Left lobe of liver (tissue), 2 donors: ENCODE measurements around the gene MFAP3L. TPM values are rescaled to one million over a fixed set of nuclear protein-coding genes. Genes with fewer than 3 reads are reported as not detected.

ENCODE experiments used
- ATAC-seq: fragments of 200-7000 bp; cut with Tn5 transposase; one replicate; pipeline ENCODE4 v1.9.1; 2020; ENCODE audit warnings: mild to moderate bottlenecking, moderate library complexity
- DNase-seq: peaks from one replicate; pipeline ENCODE4 v3.0.0-alpha.2; 2020; ENCODE audit warnings: low spot score
- total RNA-seq: library from RNA; stranded (reverse); gene quantifications from one replicate; pipeline ENCODE4 v1.2.1, GENCODE V29; 2021
- donor health status: DM: no; HTN: no; CAD: no; lungs with moderate emphysema.
- donor health status: DM: no; HTN: yes; CAD: no.

The MFAP3L gene
- total RNA-seq, 1 donor from 2014 or later, result 58.3 TPM

GRCh38 chr4:170025523-170026252 is 507 bp downstream of the MFAP3L start:
- DNase-seq, result peak; percentile 53

DNA sequence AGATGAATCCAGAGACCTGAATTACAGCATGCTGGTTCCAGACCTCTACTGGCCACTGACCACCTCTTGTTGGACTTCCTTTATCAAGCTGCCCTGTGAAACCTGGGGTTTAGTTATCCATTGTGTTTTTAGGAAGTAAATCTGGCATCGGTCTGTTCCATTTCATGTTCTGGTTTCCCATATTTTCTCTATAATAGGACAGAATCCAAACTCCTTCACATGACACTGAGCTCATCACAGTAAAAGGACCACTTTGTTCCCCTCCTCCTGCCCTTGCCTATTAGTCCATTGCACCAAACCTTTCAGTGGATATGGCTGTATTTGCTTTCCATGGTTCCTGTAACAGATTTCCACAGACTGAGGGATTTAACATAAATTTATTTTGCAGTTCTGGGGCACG is 4.0 kb downstream of the MFAP3L start:
- ATAC-seq, result no peak
- DNase-seq, result no peak

More at GRCh38 chr4:170025523-170026252, 507 bp downstream of the MFAP3L start:
- peak; percentile 12 for ATAC-seq

DNA sequence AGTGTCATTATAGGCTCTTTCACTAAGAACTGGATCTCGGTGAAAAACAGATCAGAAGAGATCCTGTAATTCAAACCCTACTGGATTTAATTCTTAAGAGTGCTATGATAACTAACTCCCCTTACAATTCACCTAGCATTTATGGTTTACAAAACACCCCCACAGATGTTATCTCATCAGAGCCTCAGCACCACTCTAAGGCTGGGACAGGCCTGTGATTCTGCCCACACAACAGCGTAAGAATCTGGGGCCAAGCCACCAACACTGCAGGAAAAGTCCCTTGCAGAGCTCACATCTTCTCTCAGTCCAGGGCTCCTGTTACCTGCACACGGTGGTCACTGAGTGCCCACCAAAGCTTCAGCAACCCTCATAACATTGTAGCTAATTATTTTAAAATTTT is 8.9 kb downstream of the MFAP3L start:
- ATAC-seq, result no peak
- DNase-seq, result no peak

- DNase-seq (no peak), ATAC-seq (no peak)
Measured at GRCh38 chr4:170015285-170015684, 10.9 kb downstream of the MFAP3L start.

DNA sequence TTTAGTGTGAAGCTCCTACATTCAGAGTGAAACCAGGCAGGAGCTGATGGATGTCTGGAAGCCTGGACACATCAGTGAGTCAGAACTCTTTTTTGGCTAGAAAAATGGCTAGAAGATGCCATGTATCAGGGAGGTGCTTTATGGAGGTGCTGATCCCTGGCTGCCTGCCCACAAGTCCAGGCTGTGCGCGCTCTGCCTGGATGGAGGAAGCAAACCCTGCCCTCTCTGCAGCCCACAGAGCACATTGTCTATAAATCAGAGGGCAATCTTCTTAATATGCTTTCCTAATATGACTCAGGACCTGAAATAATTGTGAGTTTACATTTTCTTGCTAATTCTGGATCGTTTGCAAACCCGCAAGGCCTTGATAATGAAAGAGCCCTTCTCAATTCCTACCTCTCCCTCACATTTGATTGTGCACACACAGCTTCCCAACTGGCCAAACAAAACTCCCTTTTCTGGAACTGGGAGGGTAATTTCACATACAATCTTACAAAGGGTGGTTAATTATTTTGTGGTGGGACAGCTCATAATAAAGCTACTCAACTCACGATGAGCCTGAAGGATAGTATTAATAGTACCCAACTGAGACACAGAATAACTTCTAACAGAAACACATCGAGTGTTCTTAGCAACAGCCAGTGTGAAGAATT is 11.7 kb downstream of the MFAP3L start:
- ATAC-seq (no peak), DNase-seq (no peak)

DNA sequence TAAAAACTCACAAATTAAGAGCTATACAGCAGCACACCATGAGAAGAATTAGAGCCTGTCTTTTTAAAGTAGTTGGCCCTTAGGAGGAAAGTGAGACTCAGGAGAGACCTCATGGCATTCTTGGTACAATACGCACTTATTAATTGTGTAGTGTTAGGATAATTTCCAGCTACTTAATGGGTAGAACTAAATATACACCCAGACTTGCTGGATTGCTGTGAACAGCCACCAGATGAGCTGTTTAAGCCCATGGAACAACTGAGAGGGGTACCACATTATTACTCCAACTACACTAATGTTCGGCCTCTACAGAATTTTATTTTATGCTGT is 13.6 kb downstream of the MFAP3L start:
- DNase-seq (no peak), ATAC-seq (no peak)

DNA sequence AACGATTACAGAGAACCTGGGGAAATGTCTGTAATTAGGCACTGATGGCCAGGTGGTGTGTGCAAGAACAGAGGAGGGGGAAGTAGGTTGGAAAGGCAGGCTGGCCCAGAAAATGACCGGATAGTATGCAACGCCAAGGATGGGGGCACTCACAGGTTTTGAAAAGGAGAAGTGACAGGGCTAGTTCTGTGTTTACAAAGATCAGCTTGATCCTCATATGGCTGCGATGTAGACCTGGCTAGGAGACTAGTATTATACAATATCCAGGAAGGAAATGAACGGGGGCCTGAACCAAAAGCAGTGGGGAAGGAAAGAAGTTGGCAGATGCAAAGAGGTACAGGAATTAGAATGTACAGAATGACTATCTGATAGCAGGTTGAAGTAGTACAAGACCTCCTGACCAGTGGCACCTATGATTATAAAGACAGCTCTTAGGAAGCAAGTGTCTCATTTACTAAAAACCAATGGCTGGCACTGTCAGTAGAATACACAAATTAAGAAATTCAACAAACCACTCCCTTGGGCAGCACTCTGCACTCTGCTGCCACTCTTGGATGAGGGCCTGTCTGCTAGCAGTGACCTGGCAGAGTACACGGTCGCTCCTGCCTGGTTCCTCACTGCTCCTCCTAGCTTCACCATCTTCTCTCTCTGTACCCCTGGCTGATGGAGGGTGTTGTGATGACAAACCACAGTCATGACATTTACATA is 14.1 kb downstream of the MFAP3L start:
- ATAC-seq (peak; percentile 97), DNase-seq (peak; percentile 61)

GRCh38 chr4:170009291-170009690 is 16.9 kb downstream of the MFAP3L start:
- peak; percentile 45 for ATAC-seq
- DNase-seq, result no peak

- no peak for ATAC-seq
- no peak for DNase-seq
Measured at GRCh38 chr4:170008801-170009200, 17.4 kb downstream of the MFAP3L start.

DNA sequence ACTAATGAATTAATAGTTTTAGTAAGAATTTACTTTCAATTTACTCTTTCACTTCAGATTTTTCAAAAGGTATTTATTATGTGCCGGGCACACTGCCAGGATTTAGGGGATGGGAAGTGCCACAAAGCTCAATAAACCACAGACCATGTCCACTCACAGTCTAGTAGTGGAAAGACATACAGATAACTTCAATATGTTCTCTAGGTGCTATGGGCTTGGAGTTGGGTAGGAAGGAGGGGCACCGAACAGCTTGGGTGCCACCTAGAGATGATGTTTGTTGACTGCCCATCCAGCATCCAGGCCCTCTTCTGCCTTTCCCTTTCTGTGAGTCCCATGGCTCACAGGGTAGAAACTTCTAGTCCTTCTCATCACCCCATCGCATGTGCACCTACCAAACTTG is 17.8 kb downstream of the MFAP3L start:
- ATAC-seq (no peak), DNase-seq (no peak)

- DNase-seq, result no peak
- no peak for ATAC-seq
Measured at GRCh38 chr4:170007113-170007512, 19.1 kb downstream of the MFAP3L start.

DNA sequence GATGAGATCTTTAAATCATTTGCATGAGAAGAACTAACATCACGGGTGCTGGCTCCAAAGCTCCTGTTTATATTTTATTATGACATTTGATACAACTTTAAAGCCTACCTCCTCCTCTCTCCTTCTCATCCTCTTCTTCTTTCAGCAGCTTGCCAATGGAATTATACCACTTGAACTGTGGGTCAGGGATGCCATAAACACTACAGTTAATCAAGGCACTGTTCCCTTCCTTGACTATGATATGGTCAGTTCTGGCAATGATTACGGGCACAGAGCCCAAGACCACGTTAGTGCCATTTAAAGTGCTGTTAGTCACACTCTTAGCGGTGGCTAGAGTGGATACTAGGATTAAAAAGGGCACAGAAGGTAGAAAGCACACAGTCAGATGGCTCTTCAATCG is 20.7 kb downstream of the MFAP3L start:
- DNase-seq (no peak), ATAC-seq (no peak)

DNA sequence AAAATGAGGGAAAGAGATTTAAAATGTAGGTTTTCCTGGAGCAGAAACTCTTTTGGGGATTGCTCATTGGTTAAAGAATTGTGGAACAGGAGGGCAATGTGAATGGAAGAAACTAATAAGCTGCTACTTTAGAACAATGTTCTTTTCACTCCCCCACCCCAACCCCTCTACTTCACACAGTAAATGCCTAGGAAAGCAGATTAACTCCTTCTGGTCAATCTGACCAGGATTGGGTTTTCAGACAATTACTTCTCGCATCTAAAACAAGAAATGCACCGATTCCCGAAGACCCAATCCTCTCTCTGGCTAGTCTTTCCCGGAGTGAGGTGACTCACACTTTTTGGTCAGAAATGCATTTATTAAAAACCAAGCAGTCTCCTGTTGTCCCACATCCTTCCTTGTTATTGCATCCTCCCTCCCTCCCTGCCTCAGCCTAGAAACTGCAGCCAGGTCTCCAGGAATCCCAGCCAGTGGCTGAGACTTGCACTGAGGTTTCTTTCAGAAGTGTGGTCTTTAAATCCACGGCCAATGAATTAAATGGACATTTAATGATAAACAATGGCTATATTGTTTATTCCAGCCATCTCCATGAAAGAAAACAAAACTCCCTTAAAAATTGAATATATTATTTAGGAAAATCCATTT is 21.4 kb downstream of the MFAP3L start:
- no peak for DNase-seq
- no peak for ATAC-seq

GRCh38 chr4:170003071-170004070 is 22.8 kb downstream of the MFAP3L start:
- ATAC-seq, result no peak
- no peak for DNase-seq

DNA sequence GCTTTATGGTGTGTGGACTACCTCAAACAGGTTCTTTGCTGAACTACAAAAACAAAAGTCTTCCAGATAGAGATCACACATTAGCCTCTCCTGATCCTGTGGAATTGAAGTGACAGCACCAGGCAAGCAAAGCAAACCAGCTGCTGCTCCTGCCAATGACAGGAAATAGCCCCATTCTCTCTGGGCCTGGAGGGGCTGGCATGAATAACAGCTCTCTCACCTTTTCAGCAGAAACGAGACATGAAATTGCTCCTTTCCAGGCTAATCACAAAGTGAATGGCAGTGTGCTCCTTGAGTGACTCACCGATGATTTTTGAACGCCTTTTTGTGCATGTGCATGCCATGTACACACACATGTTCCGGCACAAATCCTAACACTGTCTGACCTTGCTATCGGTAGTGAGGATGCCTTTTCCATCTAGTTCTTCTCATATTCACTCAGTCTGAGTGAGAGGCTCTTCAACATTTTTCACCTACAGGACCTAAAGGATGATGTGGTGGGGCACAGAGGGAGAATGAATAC is 24.4 kb downstream of the MFAP3L start:
- no peak for DNase-seq
- ATAC-seq, result no peak

DNA sequence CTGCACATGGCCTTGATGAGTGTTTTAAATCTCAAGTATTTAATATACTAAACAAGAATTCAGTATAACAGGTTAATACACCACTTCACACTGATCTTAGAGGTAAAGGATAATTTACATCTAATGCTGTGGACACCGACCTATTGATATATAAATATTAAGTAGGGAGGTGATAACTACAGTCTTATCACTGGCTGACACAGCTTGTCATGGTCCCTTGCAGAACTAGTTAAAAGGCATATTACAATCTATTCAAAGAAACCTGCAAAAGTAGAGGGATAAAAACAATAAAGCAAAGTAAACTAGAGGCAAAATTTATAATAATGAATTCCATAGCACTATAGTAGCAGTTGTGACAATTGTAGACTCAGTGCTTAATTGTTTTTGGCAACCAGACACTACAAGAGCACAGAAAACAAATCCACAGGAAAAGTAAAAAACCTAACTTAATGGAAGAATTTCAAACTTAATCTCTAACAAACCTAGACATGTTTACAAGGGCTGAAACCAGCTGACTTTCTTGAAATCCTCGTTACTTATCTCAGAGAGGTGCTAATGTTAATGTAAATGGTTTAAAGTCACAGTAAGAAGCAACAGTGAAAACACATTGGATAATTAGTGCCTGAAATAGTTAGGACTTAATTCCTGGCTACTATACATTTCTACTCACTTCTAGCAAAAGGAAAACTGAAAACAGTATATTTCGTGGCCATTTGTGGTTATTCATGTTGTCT is 25.0 kb downstream of the MFAP3L start:
- DNase-seq, result no peak
- ATAC-seq, result no peak

DNA sequence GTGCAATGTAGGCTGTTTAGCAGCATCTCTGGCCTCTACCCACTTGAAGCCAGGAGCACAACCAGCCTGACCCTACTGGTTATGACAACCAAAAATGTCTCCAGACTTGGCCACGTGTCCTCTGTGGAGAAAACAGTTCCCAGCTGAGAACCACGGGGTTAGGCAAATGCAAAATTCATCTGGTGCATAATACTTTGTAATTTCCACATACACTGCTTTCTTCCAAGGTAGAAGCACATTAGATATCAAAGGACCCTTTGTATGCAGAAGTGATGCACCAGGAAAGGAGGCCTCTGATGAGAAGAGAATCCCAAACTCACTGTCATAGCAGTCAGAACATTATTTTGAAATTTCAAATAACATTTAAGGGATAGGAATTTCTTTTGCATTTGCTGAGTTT is 26.3 kb downstream of the MFAP3L start:
- DNase-seq (no peak), ATAC-seq (no peak)

DNA sequence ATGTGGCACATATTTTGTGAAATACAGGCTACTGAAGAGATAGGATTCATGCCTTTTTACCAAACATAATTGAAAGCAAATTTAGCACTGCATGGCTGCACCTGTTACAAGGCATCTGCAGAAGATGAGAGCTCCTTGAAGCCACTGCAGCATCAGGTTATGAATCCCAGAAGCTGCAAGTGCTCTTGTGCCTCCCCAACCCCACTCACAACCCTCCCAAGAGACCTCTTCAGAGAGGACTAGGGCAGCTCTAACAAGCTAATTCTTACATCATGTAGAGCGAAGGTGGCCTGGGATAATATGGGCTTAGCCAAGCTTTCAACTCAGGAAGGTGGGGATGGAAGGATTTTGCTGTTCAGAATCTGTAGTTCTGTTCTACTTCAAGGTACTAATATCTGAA is 27.2 kb downstream of the MFAP3L start:
- DNase-seq (no peak), ATAC-seq (no peak)
